ENCODE measurements around the gene PDE1A. TPM values are rescaled to one million over a fixed set of nuclear protein-coding genes. Genes with fewer than 3 reads are reported as not detected.
"Not testable (repeated sequence)": the region's sequence is repeated elsewhere in the genome, so short reads cannot be mapped to it uniquely, and the experiment has no call there.

The PDE1A gene
- total RNA-seq, 1 donor from 2014 or later = 7.1 TPM

GRCh38 chr2:182410120-182410519 is 16.7 kb downstream of the PDE1A start:
- DNase-seq (ENCODE audit: low spot score) = no peak

GRCh38 chr2:182406221-182406620 is 20.6 kb downstream of the PDE1A start:
- DNase-seq (ENCODE audit: low spot score) = no peak

- DNase-seq (ENCODE audit: low spot score) = no peak
These were observed 21.8 kb downstream of the PDE1A start for GRCh38 chr2:182404975-182405561.

GRCh38 chr2:182404092-182404491 is 22.7 kb downstream of the PDE1A start:
- DNase-seq (ENCODE audit: low spot score) = no peak

GRCh38 chr2:182393270-182393760 is 33.5 kb downstream of the PDE1A start:
- no peak for DNase-seq (ENCODE audit: low spot score)

- DNase-seq (ENCODE audit: low spot score) = no peak
These were observed 35.4 kb downstream of the PDE1A start for GRCh38 chr2:182391443-182391842.

GRCh38 chr2:182386267-182386880 is 40.5 kb downstream of the PDE1A start:
- not testable (repeated sequence) for DNase-seq (ENCODE audit: low spot score)

- DNase-seq (ENCODE audit: low spot score) = no peak
These were observed 42.0 kb downstream of the PDE1A start for GRCh38 chr2:182384860-182385259.

- no peak for DNase-seq (ENCODE audit: low spot score)
These were observed 45.6 kb downstream of the PDE1A start for GRCh38 chr2:182381225-182381624.

GRCh38 chr2:182379241-182379640 is 47.6 kb downstream of the PDE1A start:
- DNase-seq (ENCODE audit: low spot score) = no peak

GRCh38 chr2:182378759-182379158 is 48.1 kb downstream of the PDE1A start:
- no peak for DNase-seq (ENCODE audit: low spot score)

- no peak for DNase-seq (ENCODE audit: low spot score)
These were observed 49.4 kb downstream of the PDE1A start for GRCh38 chr2:182377467-182377866.

GRCh38 chr2:182375862-182376261 is 51.0 kb downstream of the PDE1A start:
- no peak for DNase-seq (ENCODE audit: low spot score)

GRCh38 chr2:182372661-182373060 is 54.2 kb downstream of the PDE1A start:
- no peak for DNase-seq (ENCODE audit: low spot score)

- no peak for DNase-seq (ENCODE audit: low spot score)
These were observed 57.8 kb downstream of the PDE1A start for GRCh38 chr2:182368996-182369395.

GRCh38 chr2:182368446-182368845 is 58.4 kb downstream of the PDE1A start:
- no peak for DNase-seq (ENCODE audit: low spot score)

- DNase-seq (ENCODE audit: low spot score) = no peak
These were observed 59.4 kb downstream of the PDE1A start for GRCh38 chr2:182367401-182367800.

GRCh38 chr2:182366628-182367027 is 60.2 kb downstream of the PDE1A start:
- DNase-seq (ENCODE audit: low spot score) = no peak

GRCh38 chr2:182365855-182366254 is 61.0 kb downstream of the PDE1A start:
- DNase-seq (ENCODE audit: low spot score) = no peak

GRCh38 chr2:182361477-182361876 is 65.4 kb downstream of the PDE1A start:
- no peak for DNase-seq (ENCODE audit: low spot score)

GRCh38 chr2:182360663-182361260 is 66.1 kb downstream of the PDE1A start:
- no peak for DNase-seq (ENCODE audit: low spot score)

GRCh38 chr2:182359990-182360662 is 66.7 kb downstream of the PDE1A start:
- no peak for DNase-seq (ENCODE audit: low spot score)

All from mesenteric fat pad (tissue), 1 donor.